KMS-11 (cell line): ENCODE data around the gene CDH20.

ENCODE experiments used
- H2AFZ ChIP-seq: fragments of 200-600 bp; sonication (generic); 2 replicates; pipeline ENCODE4 v1.6.1; 2016; ENCODE audit warnings: antibody characterized with exemption, mixed run types, low read depth
- H3K27ac ChIP-seq: fragments of 200-600 bp; sonication (generic); 2 replicates; pipeline ENCODE4 v1.6.1; 2016; ENCODE audit warnings: mild to moderate bottlenecking, mixed run types
- H3K27me3 ChIP-seq: fragments of 200-600 bp; sonication (generic); 2 replicates; pipeline ENCODE4 v1.6.1; 2017; ENCODE audit warnings: mild to moderate bottlenecking, low read depth, mixed run types, moderate library complexity; ENCODE audit not compliant: insufficient read depth
- H3K36me3 ChIP-seq: fragments of 200-600 bp; sonication (generic); 2 replicates; pipeline ENCODE4 v1.6.1; 2017; ENCODE audit warnings: mild to moderate bottlenecking, mixed run types; ENCODE audit not compliant: insufficient read depth
- H3K4me1 ChIP-seq: fragments of 200-600 bp; sonication (generic); 2 replicates; pipeline ENCODE4 v1.6.1; 2016; ENCODE audit warnings: mild to moderate bottlenecking, low read depth, mixed run types; ENCODE audit not compliant: poor library complexity, severe bottlenecking
- H3K4me2 ChIP-seq: fragments of 200-600 bp; sonication (generic); 2 replicates; pipeline ENCODE4 v1.7.0; 2016; ENCODE audit warnings: mild to moderate bottlenecking, mixed run types
- H3K4me3 ChIP-seq: fragments of 200-600 bp; sonication (generic); IDR thresholded peaks from 2 replicates; pipeline ENCODE4 v1.6.1; 2017; ENCODE audit warnings: low read depth, low read length, mixed read lengths; ENCODE audit not compliant: insufficient read depth
- H3K79me2 ChIP-seq: fragments of 200-600 bp; sonication (generic); 2 replicates; pipeline ENCODE4 v1.6.1; 2016; ENCODE audit warnings: low read depth, mixed run types; ENCODE audit not compliant: insufficient read depth
- H3K9ac ChIP-seq: fragments of 200-600 bp; sonication (generic); 2 replicates; pipeline ENCODE4 v1.6.1; 2016; ENCODE audit warnings: mild to moderate bottlenecking, mixed run types
- H4K20me1 ChIP-seq: fragments of 200-600 bp; sonication (generic); 2 replicates; pipeline ENCODE4 v1.6.1; 2016; ENCODE audit warnings: mild to moderate bottlenecking, mixed run types; ENCODE audit not compliant: insufficient read depth
- TF ChIP-seq, protein P1 (sequence below): fragments of 200-600 bp; sonication (generic); conservative IDR thresholded peaks from 2 replicates; pipeline ENCODE4 v1.6.1; 2017; ENCODE audit warnings: low read depth, mild to moderate bottlenecking, antibody characterized with exemption, low read length, moderate library complexity, mixed read lengths

CDH20 gene

DNA sequence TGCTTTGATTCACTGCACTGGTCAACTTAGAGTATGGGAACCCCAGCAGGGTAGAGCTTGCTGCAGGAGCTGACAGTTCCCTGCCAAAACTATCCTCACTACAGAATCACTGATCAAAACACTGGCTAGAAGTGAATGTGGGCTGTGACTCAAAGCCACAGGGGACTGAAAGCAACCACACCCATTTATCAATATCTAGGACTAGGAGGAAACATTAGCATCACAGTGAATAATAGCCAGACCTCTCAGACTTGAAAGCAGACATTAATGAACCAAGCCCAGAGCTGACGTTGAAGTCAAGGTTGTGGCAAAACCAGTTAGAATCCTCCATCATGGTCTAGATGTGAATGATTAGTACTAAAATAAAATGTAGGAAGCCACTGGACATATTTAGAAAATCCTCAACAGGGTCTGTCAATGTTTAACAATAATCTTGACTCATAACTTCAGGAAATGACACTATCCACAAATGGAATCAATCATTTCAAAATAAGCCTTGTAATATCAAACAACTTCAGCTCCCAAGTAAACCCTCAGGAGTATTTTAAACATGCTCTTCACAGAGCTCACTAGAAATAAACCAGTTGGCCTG lies 131.4 kb downstream of the CDH20 start:
- H3K79me2 ChIP-seq, result no peaks in the 10 kb centered on the region
- H3K36me3 ChIP-seq, result no peaks in the 10 kb centered on the region
- H3K4me2 ChIP-seq, result no peak overlapping the region
- H3K9ac ChIP-seq, result no peak overlapping the region
- no peak overlapping the region for H2AFZ ChIP-seq
- no peak overlapping the region for H3K4me3 ChIP-seq
- H3K4me1 ChIP-seq, result no peaks in the 10 kb centered on the region
- TF ChIP-seq, protein P1, sequence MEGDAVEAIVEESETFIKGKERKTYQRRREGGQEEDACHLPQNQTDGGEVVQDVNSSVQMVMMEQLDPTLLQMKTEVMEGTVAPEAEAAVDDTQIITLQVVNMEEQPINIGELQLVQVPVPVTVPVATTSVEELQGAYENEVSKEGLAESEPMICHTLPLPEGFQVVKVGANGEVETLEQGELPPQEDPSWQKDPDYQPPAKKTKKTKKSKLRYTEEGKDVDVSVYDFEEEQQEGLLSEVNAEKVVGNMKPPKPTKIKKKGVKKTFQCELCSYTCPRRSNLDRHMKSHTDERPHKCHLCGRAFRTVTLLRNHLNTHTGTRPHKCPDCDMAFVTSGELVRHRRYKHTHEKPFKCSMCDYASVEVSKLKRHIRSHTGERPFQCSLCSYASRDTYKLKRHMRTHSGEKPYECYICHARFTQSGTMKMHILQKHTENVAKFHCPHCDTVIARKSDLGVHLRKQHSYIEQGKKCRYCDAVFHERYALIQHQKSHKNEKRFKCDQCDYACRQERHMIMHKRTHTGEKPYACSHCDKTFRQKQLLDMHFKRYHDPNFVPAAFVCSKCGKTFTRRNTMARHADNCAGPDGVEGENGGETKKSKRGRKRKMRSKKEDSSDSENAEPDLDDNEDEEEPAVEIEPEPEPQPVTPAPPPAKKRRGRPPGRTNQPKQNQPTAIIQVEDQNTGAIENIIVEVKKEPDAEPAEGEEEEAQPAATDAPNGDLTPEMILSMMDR, result no peak
- H3K27me3 ChIP-seq, result no peaks in the 10 kb centered on the region
- H4K20me1 ChIP-seq, result no peaks in the 10 kb centered on the region
- H3K27ac ChIP-seq, result no peak overlapping the region

- TF ChIP-seq, protein P1, result no peak
- H3K36me3 ChIP-seq, result no peaks in the 10 kb centered on the region
- no peak overlapping the region for H3K9ac ChIP-seq
Observed at GRCh38 chr18:61466736-61467135, 133.5 kb downstream of the CDH20 start.

GRCh38 chr18:61470031-61470674 lies 136.9 kb downstream of the CDH20 start:
- H4K20me1 ChIP-seq, result no peaks in the 10 kb centered on the region
- TF ChIP-seq, protein P1, result no peak
- no peak overlapping the region for H3K4me3 ChIP-seq
- H3K36me3 ChIP-seq, result no peaks in the 10 kb centered on the region
- no peaks in the 10 kb centered on the region for H3K27me3 ChIP-seq
- H3K9ac ChIP-seq, result no peak overlapping the region
- no peak overlapping the region for H3K4me2 ChIP-seq
- no peak overlapping the region for H3K27ac ChIP-seq
- H3K4me1 ChIP-seq, result no peaks in the 10 kb centered on the region
- no peak overlapping the region for H2AFZ ChIP-seq
- no peaks in the 10 kb centered on the region for H3K79me2 ChIP-seq

More at GRCh38 chr18:61466736-61467135, 133.5 kb downstream of the CDH20 start:
- Histone ChIP-seq H3K4me1 (no peaks in the 10 kb centered on the region), H3K4me3 (no peak overlapping the region), H2AFZ (no peak overlapping the region), H3K79me2 (no peaks in the 10 kb centered on the region), H3K27me3 (no peaks in the 10 kb centered on the region), H4K20me1 (no peaks in the 10 kb centered on the region), H3K4me2 (no peak overlapping the region), H3K27ac (no peak overlapping the region)

DNA sequence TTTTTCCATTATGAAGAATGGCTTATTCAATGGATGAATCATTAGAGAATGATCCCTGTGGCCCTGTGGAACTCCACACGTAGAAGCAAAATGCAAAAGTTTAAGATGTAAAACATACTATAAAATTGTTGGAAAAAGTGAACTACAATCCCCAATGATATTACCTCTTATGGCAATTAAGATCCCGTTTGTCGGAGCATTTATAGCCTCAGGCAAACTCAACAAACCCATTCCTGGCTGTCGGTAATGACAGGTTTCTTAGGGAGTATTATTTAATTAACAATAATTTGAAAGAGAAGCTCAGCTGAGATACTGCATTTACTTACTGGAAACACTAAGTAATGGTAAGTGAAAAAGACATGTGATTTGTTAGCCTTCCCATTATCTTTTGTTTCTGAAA lies 138.3 kb downstream of the CDH20 start:
- no peak overlapping the region for H3K27ac ChIP-seq
- H2AFZ ChIP-seq, result no peak overlapping the region
- no peaks in the 10 kb centered on the region for H3K27me3 ChIP-seq

More for the DNA sequence above, 138.3 kb downstream of the CDH20 start:
- Histone ChIP-seq H3K4me1 (no peaks in the 10 kb centered on the region), H4K20me1 (no peaks in the 10 kb centered on the region), H3K79me2 (no peaks in the 10 kb centered on the region), H3K4me2 (no peak overlapping the region), H3K36me3 (no peaks in the 10 kb centered on the region), H3K9ac (no peak overlapping the region), H3K4me3 (no peak overlapping the region)
- TF ChIP-seq, protein P1, result no peak
